Midbrain (tissue), 1 donor: ENCODE data around the gene ADAT2.

Source experiments
- DNase-seq: peaks from one replicate; lab custom pipeline; 2025; lab: John Stamatoyannopoulos, UW

The ADAT2 gene

DNA sequence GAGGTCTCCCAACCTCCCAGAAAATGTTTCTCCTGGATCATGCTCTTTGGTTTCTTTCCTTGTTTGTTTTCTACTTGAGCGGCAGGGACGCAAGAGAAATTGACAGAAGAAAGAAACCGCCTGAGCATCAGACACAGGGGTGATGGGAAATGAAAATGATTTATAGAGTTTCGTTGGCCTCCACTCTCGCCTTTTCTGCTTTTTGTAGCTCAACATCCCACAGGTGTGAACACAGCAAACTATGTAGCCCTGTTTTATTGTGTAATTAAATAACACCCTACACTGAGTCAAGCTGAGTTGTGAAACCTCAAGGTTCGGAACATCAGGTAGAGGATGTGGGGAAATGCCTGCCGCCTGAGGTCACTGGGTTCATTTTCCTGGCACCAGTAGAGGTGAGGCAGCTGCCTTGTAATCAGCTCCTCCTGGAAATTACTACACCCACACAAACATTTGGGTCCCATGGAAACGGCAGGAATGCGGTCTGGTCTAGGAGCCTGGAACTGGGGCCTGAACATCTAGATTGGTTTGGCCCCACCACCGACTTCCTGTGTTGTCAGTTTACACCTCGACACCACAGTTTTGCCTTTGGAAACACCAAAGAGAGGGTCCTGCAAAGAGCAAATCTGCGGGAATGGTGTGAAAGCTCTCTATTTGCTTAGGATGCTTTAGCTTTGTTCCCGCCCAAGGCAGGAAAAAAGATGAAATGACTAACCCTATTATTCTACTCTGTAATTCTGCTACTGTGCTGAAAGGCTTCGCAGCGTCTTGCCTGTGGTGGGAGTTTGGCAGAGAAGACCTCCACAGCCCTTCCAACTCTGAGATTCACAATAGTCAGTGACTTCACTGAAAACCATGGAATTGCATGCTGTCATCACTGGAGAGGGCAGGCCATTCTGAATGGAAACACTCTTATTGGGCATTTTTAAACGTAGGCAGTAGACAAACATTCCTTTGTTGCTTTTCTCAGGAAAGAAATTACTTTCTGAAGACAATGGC is 53.0 kb downstream of the ADAT2 start:
- no peak for DNase-seq

DNA sequence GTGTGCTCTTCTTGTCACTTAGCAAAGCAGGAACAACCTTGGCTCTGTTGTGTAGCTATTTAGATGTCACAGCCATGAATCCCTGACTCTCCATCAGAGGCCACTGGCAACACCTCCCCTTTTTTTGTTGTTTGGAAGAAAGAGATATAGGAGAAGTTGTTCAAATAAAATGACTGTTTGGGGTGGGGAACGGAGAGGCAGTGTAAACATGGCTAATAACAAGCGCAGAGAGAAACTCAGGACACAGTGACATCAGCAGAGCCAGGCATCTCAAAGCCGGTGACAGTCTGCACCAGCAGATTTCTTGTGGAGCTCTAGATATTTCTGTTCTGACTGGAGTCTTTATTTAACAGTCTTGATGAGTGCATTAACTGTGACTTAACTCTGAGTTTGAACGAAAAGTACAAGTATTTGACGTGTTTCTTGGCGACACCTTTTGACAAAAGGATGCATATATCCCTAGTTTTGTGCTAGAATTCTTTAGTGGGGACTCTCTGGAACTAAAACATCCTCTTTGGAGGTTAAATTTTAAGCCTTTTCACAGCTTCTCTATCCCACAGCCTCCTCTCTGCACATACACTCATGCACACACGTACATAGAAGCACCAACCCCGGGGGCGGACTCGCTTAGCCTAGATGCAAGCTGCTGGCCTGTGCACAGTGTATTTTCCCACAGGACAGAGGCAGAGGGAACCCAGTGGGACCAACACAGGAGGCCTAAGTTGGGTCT is 53.8 kb downstream of the ADAT2 start:
- no peak for DNase-seq

DNA sequence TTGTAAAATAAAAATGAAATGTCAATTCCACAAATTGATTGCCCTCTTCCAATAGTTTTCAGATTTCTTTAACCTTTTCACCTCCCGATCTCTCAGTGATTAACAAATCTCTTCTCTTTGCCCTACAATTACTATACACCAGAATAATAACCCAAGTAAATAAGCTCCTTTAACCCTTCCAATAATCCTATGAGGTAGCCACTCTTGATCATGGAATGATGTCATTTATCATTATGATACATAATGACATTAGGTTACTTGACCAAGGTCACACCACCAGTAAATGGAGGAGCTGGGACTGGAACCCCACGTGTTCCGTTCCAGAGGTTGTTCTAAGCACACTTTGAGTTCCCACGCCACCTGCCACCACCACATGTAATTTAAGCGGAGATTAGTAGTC is 54.8 kb downstream of the ADAT2 start:
- no peak for DNase-seq

DNA sequence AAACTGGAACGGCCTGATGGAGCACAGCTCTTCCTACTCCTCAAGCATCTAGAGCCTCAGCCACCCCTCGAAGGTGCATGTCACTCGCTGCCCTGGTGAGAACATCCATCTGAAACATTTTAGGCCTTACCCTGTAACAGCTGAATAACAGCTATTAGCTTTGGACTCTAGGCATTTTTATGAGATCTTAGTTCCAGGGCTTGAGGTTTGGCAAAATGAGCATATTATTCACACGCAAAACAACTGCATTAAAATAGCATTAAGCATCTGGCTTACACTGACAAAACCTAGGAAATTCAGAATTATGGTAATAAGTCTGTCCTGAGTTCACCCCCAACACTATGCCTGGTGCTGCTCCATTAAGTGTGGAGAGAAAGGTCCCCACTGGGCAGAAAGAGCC is 56.1 kb downstream of the ADAT2 start:
- no peak for DNase-seq

DNA sequence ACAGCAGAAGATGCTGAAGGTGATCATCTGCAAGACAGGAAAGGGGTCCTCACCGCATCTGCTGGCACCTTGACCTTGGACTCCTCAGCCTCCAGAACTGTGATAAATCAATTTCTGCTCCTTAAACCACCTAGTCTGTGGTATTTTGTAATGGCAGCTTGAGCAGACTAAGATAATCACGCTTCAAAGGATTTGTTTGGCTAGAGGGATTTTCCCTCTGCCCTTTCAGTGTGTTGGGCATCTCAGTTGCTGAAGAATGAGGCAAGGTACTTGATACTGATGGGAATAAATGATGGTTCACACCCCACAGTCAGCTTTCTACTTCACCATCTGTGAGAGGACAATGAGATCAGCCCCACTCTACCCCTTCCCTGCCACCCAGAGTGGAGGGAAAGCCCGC is 60.2 kb downstream of the ADAT2 start:
- DNase-seq = no peak

DNA sequence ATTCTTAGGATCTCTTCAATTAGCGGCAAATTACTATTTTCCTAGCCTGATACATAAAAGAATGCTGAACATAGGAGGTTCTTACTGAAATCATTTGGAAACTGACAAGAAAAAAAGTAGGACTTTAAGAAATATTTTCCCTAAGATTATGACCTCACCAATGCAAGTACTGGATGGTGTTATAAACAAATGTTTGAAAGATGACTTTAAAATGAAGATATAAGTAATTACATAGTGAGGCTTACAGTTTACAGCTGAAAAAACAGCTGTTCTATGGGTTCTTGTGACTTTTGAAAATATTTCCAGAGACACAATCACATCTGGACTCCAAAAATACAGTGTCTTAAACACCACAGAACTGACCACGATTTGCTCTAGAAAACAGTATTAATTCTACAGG is 64.9 kb downstream of the ADAT2 start:
- DNase-seq = no peak

DNA sequence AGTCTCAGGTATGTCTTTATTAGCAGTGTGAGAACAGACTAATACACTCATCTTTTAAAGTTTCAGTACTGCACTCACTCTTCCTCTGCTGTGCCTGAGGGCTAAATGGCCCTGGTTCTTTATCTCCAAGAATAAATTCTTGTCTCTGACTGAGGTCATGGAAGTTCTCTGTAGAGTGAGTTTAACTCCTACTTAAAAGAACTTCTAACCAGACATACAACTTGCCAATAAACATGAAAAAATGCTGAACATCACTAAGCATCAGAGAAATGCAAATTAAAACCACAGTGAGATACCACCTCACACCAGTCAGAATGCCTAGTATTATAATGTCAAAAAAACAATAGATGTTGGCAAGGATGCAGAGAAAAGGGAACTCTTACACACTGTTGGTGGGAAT is 73.6 kb downstream of the ADAT2 start:
- DNase-seq = no peak

DNA sequence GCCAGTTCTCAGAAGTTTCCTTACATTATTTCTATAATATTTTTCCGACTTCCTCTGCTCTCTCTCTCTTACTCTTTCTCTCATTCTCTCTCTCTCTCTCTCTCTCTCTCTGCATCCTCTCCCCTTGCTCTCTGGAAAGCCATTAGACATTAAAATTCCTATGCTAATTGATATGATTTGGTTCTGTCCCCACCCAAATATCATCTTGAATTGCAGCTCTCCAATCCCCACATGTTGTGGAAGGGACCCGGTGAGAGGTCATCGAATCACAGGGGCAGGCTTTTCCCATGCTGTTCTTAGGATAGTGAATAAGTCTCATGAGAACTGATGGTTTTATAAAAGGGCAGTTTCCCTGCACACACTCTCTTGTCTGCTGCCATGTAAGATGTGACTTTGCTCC is 74.1 kb downstream of the ADAT2 start:
- no peak for DNase-seq

DNA sequence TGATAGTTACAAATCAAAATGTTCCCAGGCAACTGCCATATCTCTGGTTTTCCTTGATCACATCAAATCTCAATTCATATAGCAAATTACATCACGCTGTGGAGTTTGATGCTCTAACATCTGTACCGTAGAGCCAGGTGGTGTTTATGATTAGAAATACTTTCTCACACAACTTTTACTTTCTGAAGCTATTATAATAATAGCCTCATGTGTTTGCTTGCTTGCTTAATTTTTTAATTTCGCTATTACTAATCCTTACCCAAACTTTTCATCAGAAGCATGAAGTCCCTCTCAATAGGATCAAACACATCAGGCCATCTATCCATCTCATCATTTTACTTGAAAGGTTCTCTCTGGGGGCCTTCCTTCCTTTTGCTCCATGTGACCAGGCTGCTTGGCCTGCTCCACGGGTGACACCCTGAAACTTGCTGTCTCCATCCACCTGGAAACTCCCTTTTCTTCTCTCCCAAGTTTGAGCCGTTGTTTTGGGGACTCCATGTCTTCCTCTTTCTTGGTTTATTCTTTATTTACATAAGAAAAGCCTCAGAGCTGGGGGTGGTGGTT is 75.4 kb downstream of the ADAT2 start:
- DNase-seq = no peak

DNA sequence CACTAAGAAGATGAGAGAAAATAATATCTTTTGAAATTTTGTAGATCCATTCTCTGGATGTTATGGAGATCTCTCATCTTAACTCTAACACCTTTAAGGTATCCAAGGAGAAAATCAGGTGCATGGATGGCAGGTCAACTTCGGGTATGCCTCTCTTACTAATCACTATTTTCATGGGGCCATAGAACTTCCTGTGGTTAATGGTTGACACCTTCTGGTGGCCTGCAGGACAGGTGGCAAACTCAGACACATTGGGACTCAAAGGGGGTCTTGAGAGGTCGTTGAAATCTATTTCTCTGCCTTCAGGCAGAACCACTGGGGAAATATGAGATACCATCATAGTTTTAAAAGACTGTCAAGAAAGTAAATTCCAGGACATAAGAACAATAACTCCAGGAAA is 76.5 kb downstream of the ADAT2 start:
- DNase-seq = no peak
